Measurements from ENCODE around the gene PKP2. TPM values are rescaled to one million over a fixed set of nuclear protein-coding genes. Genes with fewer than 3 reads are reported as not detected.
"Not testable (repeated sequence)": the region's sequence is repeated elsewhere in the genome, so short reads cannot be mapped to it uniquely, and the experiment has no call there.

The PKP2 gene
- total and polyA plus RNA-seq, 11 donors, result 111 to 576 (median 368) TPM

- Histone ChIP-seq H3K27ac (peak overlapping the region; percentile 54 to 94 (median 83)), H3K27me3 (peaks cover 0 to 26% (median 5%) of the 10 kb centered on the region in 9 donors), H3K4me1 (peaks cover 0 to 23% (median 3%) of the 10 kb centered on the region in 12 donors), H3K36me3 (no peaks in the 10 kb centered on the region), H3K9me3 (no peaks in the 10 kb centered on the region), H3K4me3 (peak overlapping the region; percentile 60 to 96 (median 68))
- TF ChIP-seq CTCF (IDR thresholded peaks at IDR 0.05), result peak in 4 of 12 donors; percentile 18 to 29 (median 24)
- no peak for TF ChIP-seq POLR2A (IDR thresholded peaks at IDR 0.05)
- WGBS, 4 donors, result 2 to 5% (median 5%) methylated on average over 28 of the region's 28 CpGs
- intact Hi-C loops (cut with DNase I), result loop anchor here in 3 of 10 donors (2.0 to 10.0 kb wide), 3 partner anchors 17 to 111 kb away; no protein-coding TSS in a partner anchor
- DNase-seq (peak in 3 of 5 donors; percentile 26 to 44 (median 34)), ATAC-seq (peak; percentile 9 to 36 (median 27))
Observed at GRCh38 chr12:32895688-32896431, 717 bp downstream of the PKP2 start.

GRCh38 chr12:32894566-32894965 is 2.0 kb downstream of the PKP2 start:
- Histone ChIP-seq H3K9me3 (no peaks in the 10 kb centered on the region), H3K27me3 (peaks cover 0 to 26% (median 5%) of the 10 kb centered on the region in 9 donors), H3K4me1 (peaks cover 0 to 23% (median 3%) of the 10 kb centered on the region in 12 donors), H3K36me3 (no peaks in the 10 kb centered on the region), H3K4me3 (peak overlapping the region; percentile 60 to 96 (median 68)), H3K27ac (peak overlapping the region; percentile 54 to 94 (median 83))
- WGBS, 4 donors, result 40 to 49% (median 48%) methylated on average over 2 of the region's 2 CpGs
- TF ChIP-seq POLR2A (IDR thresholded peaks at IDR 0.05) (no peak), CTCF (IDR thresholded peaks at IDR 0.05) (no peak)
- DNase-seq (no peak), ATAC-seq (peak; percentile 31 to 56 (median 49))
- intact Hi-C loops (cut with DNase I), result loop anchor here in 3 of 10 donors (2.0 to 10.0 kb wide), 3 partner anchors 16 to 110 kb away; no protein-coding TSS in a partner anchor

GRCh38 chr12:32893458-32893857 is 3.1 kb downstream of the PKP2 start:
- ATAC-seq, result peak; percentile 55 to 65 (median 60)
- Histone ChIP-seq H3K36me3 (no peaks in the 10 kb centered on the region), H3K27ac (peak overlapping the region; percentile 54 to 94 (median 84)), H3K4me1 (peaks cover 0 to 30% (median 3%) of the 10 kb centered on the region in 12 donors), H3K27me3 (peaks cover 0 to 26% (median 5%) of the 10 kb centered on the region in 9 donors), H3K4me3 (peak overlapping the region; percentile 26 to 96 (median 68)), H3K9me3 (no peaks in the 10 kb centered on the region)
- intact Hi-C loops (cut with DNase I), result loop anchor here in 2 of 10 donors (10.0 kb wide), 2 partner anchors 89 to 109 kb away; no protein-coding TSS in a partner anchor
- no peak for DNase-seq
- 9 to 15% (median 12%) methylated on average over 2 of the region's 2 CpGs for WGBS, 4 donors
- TF ChIP-seq POLR2A (IDR thresholded peaks at IDR 0.05) (peak in 1 of 2 donors; percentile 42), CTCF (IDR thresholded peaks at IDR 0.05) (no peak)

GRCh38 chr12:32893043-32893442 is 3.5 kb downstream of the PKP2 start:
- ATAC-seq (no peak), DNase-seq (no peak)
- peak overlapping the region; percentile 8 to 96 (median 66) for H3K4me3 ChIP-seq
- whole genome bisulfite sequencing, 4 donors, result 8 to 16% (median 8%) methylated on average over 2 of the region's 2 CpGs
- intact Hi-C loops (cut with DNase I), result loop anchor here in 2 of 10 donors (10.0 kb wide), 2 partner anchors 88 to 108 kb away; no protein-coding TSS in a partner anchor
- TF ChIP-seq POLR2A (IDR thresholded peaks at IDR 0.05) (no peak), CTCF (IDR thresholded peaks at IDR 0.05) (no peak)
- no peaks in the 10 kb centered on the region for H3K9me3 ChIP-seq
- peaks cover 0 to 31% (median 3%) of the 10 kb centered on the region in 12 donors for H3K4me1 ChIP-seq
- peak overlapping the region; percentile 12 to 94 (median 84) for H3K27ac ChIP-seq
- H3K36me3 ChIP-seq, result no peaks in the 10 kb centered on the region
- peaks cover 0 to 26% (median 5%) of the 10 kb centered on the region in 9 donors for H3K27me3 ChIP-seq

- Histone ChIP-seq H3K27me3 (peaks cover 0 to 26% (median 5%) of the 10 kb centered on the region in 9 donors), H3K4me1 (peaks cover 0 to 29% (median 3%) of the 10 kb centered on the region in 12 donors), H3K4me3 (peak overlapping the region in 9 of 12 donors; percentile 8 to 96 (median 75)), H3K27ac (peak overlapping the region; percentile 12 to 94 (median 84))
- H3K9me3 ChIP-seq, DNase-seq, ATAC-seq, H3K36me3 ChIP-seq: not testable (repeated sequence)
- intact Hi-C loops (cut with DNase I), result loop anchor here in 2 of 10 donors (10.0 kb wide), 2 partner anchors 88 to 108 kb away; no protein-coding TSS in a partner anchor
- WGBS, 4 donors, result 45 to 62% (median 54%) methylated on average over 3 of the region's 3 CpGs
Observed at GRCh38 chr12:32892369-32892768, 4.2 kb downstream of the PKP2 start.
